Liver (tissue), 9 donors: ENCODE data around the gene GPHA2. TPM values are rescaled to one million over a fixed set of nuclear protein-coding genes. Genes with fewer than 3 reads are reported as not detected.

Experiments used
- DNase-seq: peaks from one replicate; pipeline ENCODE4 v3.0.0-alpha.2; 2017; ENCODE audit warnings: low spot score
- H3K27ac ChIP-seq, 2 donors: one replicate each; pipeline ENCODE4 v1.7.0; 2013; ENCODE audit warnings: inconsistent platforms in 2 of 2, low read length in 2 of 2, control low read depth in 1 of 2, low read depth in 1 of 2, mild to moderate bottlenecking in 1 of 2
- H3K27me3 ChIP-seq, 4 donors: one replicate each; pipeline versions ENCODE4 v1.6.1 to v1.7.0; 2013; ENCODE audit warnings: low read length in 3 of 4, inconsistent platforms in 1 of 4, mild to moderate bottlenecking in 1 of 4, moderate library complexity in 1 of 4; ENCODE audit not compliant: control insufficient read depth in 4 of 4, insufficient read depth in 4 of 4
- H3K36me3 ChIP-seq, 4 donors: one replicate each; pipeline versions ENCODE4 v1.6.1 to v1.7.0; 2013; ENCODE audit warnings: low read length in 3 of 4, mild to moderate bottlenecking in 3 of 4, low read depth in 1 of 4, moderate library complexity in 1 of 4; ENCODE audit not compliant: control insufficient read depth in 4 of 4, insufficient read depth in 3 of 4
- H3K4me1 ChIP-seq, 4 donors: one replicate each; pipeline versions ENCODE4 v1.6.1 to v1.7.0; 2013; ENCODE audit warnings: low read length in 3 of 4, mild to moderate bottlenecking in 3 of 4, moderate library complexity in 1 of 4; ENCODE audit not compliant: control insufficient read depth in 4 of 4, insufficient read depth in 4 of 4
- H3K4me3 ChIP-seq, 3 donors: one replicate each; pipeline versions ENCODE4 v1.6.1 to v1.7.0; 2013; ENCODE audit warnings: low read length in 3 of 3, control low read depth in 1 of 3, low read depth in 1 of 3, mild to moderate bottlenecking in 1 of 3
- H3K9ac ChIP-seq, 2 donors: one replicate each; pipeline ENCODE4 v1.7.0; 2013; ENCODE audit warnings: low read length in 2 of 2, mild to moderate bottlenecking in 2 of 2, moderate library complexity in 2 of 2, control low read depth in 1 of 2, low read depth in 1 of 2
- H3K9me3 ChIP-seq, 4 donors: one replicate each; pipeline versions ENCODE4 v1.6.1 to v1.7.0; 2013; ENCODE audit warnings: low read length in 3 of 4; ENCODE audit not compliant: control insufficient read depth in 4 of 4
- ATF3 ChIP-seq: IDR thresholded peaks from 2 replicates; pipeline ENCODE4 v1.6.1; 2016; ENCODE audit warnings: antibody characterized with exemption
- CTCF ChIP-seq: fragments of 150-350 bp; IDR thresholded peaks from 2 replicates; pipeline ENCODE4 v1.5.1; 2017; ENCODE audit warnings: improper control_type of control experiment, low read depth, low read length; ENCODE audit not compliant: missing input control
- EGR1 ChIP-seq, 2 donors: IDR thresholded peaks; 2 replicates each; pipeline ENCODE4 v1.6.1; 2016 to 2018; ENCODE audit warnings: antibody characterized with exemption in 2 of 2, low read depth in 2 of 2
- FOXA1 ChIP-seq: IDR thresholded peaks from 2 replicates; pipeline ENCODE4 v1.6.1; 2016; ENCODE audit warnings: antibody characterized with exemption
- FOXA2 ChIP-seq: IDR thresholded peaks from 2 replicates; pipeline ENCODE4 v1.6.1; 2016; ENCODE audit warnings: antibody characterized with exemption
- GABPA ChIP-seq, 2 donors: IDR thresholded peaks in 1 of 2; conservative IDR thresholded peaks in 1 of 2; 2 replicates each; pipeline ENCODE4 v1.6.1; 2016; ENCODE audit warnings: antibody characterized with exemption in 2 of 2, mild to moderate bottlenecking in 1 of 2, moderate library complexity in 1 of 2
- HNF4A ChIP-seq, 2 donors: conservative IDR thresholded peaks; 2 replicates each; pipeline ENCODE4 v1.6.1; 2016; ENCODE audit warnings: antibody characterized with exemption in 2 of 2, mild to moderate bottlenecking in 2 of 2
- HNF4G ChIP-seq: IDR thresholded peaks from 2 replicates; pipeline ENCODE4 v1.6.1; 2016; ENCODE audit warnings: antibody characterized with exemption
- JUND ChIP-seq, 2 donors: IDR thresholded peaks; 2 replicates each; pipeline ENCODE4 v1.6.1; 2016; ENCODE audit warnings: antibody characterized with exemption in 2 of 2
- MAX ChIP-seq: IDR thresholded peaks from 2 replicates; pipeline ENCODE4 v1.6.1; 2016; ENCODE audit warnings: antibody characterized with exemption
- NR2F2 ChIP-seq: IDR thresholded peaks from 2 replicates; pipeline ENCODE4 v1.6.1; 2016; ENCODE audit warnings: antibody characterized with exemption
- RAD21 ChIP-seq, 2 donors: IDR thresholded peaks; 2 replicates each; pipeline ENCODE4 v1.6.1; 2016; ENCODE audit warnings: antibody characterized with exemption in 2 of 2, mild to moderate bottlenecking in 2 of 2
- REST ChIP-seq: IDR thresholded peaks from 2 replicates; pipeline ENCODE4 v1.6.1; 2016; ENCODE audit warnings: antibody characterized with exemption, mild to moderate bottlenecking
- RXRA ChIP-seq, 2 donors: IDR thresholded peaks; 2 replicates each; pipeline ENCODE4 v1.6.1; 2017 to 2018; ENCODE audit warnings: antibody characterized with exemption in 2 of 2, mild to moderate bottlenecking in 1 of 2
- SP1 ChIP-seq: IDR thresholded peaks from 2 replicates; pipeline ENCODE4 v1.6.1; 2018; ENCODE audit warnings: antibody characterized with exemption, mild to moderate bottlenecking
- TAF1 ChIP-seq: conservative IDR thresholded peaks from 2 replicates; pipeline ENCODE4 v1.6.1; 2016; ENCODE audit warnings: antibody characterized with exemption, mild to moderate bottlenecking
- YY1 ChIP-seq: IDR thresholded peaks from 2 replicates; pipeline ENCODE4 v1.6.1; 2016; ENCODE audit warnings: antibody characterized with exemption, mild to moderate bottlenecking
- ZBTB33 ChIP-seq: IDR thresholded peaks from 2 replicates; pipeline ENCODE4 v1.6.1; 2016; ENCODE audit warnings: antibody characterized with exemption
- WGBS: extraction: QIAGEN DNeasy Blood & Tissue Kit; methylation state at CpG from one replicate; pipeline ENCODE4 v1.1.7; 2013; 5-methylcytosine and 5-hydroxymethylcytosine counted together
- polyA plus RNA-seq, 2 donors: library from polyadenylated mRNA; stranded (reverse) in 1 of 2; unstranded in 1 of 2; fragments of 200-250 nt in 1 of 2; fragments of >200 nt in 1 of 2; fragmentation: Nextera tagmentation in 1 of 2; extraction: Ambion mirVana in 1 of 2; gene quantifications; one replicate each; pipeline versions ENCODE4 v1.2.1 to v1.2.3, GENCODE V29; 2013 to 2015
- total RNA-seq, 2 donors: library from RNA; depleted of rRNA; stranded (reverse); fragments of >200 nt; gene quantifications; one replicate each; pipeline ENCODE4 v1.2.3, GENCODE V29; 2014
- donor health status: healthy.
- donor health status: healthy.
- donor health status: healthy.
- donor health status: healthy.
- donor health status: healthy.

GPHA2 gene
- total and polyA plus RNA-seq, 4 donors = not detected

GRCh38 chr11:64894070-64894811 is 41.5 kb downstream of the GPHA2 start (continued):
- no peak for TF ChIP-seq GABPA (IDR thresholded peaks at IDR 0.05 in 1 of 2, conservative IDR thresholded peaks at IDR 0.05 in 1 of 2)

GRCh38 chr11:64893194-64894069 is 42.3 kb downstream of the GPHA2 start:
- peaks cover 20 to 53% (median 42%) of the 10 kb centered on the region in 4 donors for H3K4me1 ChIP-seq
- H3K4me3 ChIP-seq = peak overlapping the region; percentile 50 to 83 (median 81)
- DNase-seq = peak; percentile 74
- no peaks in the 10 kb centered on the region for H3K27me3 ChIP-seq
- WGBS = 33% methylated on average over 25 of the region's 25 CpGs
- H3K27ac ChIP-seq = peak overlapping the region; percentile 86 to 89
- H3K9me3 ChIP-seq = no peaks in the 10 kb centered on the region
- TF ChIP-seq RAD21 (IDR thresholded peaks at IDR 0.05) (peak; percentile 45 to 50), TAF1 (peak; percentile 87), CTCF (peak; percentile 38), SP1 (peak; percentile 84), MAX (no peak), ZBTB33 (no peak), RXRA (IDR thresholded peaks at IDR 0.05) (peak; percentile 77 to 92), ATF3 (no peak), EGR1 (IDR thresholded peaks at IDR 0.05; ENCODE audit: low read depth in 2 of 2) (no peak), JUND (IDR thresholded peaks at IDR 0.05) (no peak), HNF4G (peak; percentile 77), NR2F2 (peak; percentile 44), GABPA (IDR thresholded peaks at IDR 0.05 in 1 of 2, conservative IDR thresholded peaks at IDR 0.05 in 1 of 2) (peak in 1 of 2 donors; percentile 73), YY1 (peak; percentile 72), HNF4A (conservative IDR thresholded peaks at IDR 0.05) (peak; percentile 94 to 98), FOXA2 (peak; percentile 13), FOXA1 (peak; percentile 41), REST (peak; percentile 82)
- peak overlapping the region; percentile 73 to 89 for H3K9ac ChIP-seq
- H3K36me3 ChIP-seq = peaks cover 4 to 29% (median 12%) of the 10 kb centered on the region in 4 donors
